GM19099 (cell line): Measurements from ENCODE around the gene AIFM3.
A peak's percentile ranks its signal among the peaks of the same experiment; 100 is the strongest.

Experiments
- POLR2A ChIP-seq: IDR thresholded peaks from 3 replicates; pipeline ENCODE4 v1.6.1; 2011; ENCODE audit warnings: low read depth; ENCODE audit not compliant: insufficient read length; ENCODE audit errors: extremely low read depth

AIFM3 gene

DNA sequence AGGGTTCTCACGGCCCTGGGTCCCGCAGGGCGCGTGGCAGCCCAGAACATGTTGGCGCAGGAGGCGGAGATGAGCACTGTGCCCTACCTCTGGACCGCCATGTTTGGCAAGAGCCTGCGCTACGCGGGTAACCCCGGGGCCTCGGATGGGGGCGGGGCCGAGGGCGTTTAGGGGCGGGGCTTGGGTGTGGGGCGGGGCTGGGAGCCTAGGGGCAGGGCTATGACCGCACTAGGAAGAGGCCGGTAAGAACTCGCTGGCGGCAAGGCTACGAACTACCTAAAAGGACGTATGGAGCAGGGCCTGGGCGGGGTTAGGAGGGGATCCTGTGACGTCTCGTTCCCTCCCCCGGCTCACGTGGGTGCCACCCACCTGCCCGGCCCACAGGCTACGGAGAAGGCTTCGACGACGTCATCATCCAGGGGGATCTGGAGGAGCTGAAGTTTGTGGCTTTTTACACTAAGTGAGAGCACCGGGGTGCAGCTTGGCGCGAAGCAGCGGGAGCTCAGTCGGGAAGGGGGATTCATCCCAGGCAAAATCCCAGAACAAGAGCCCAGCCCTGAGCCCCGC lies 12.3 kb downstream of the AIFM3 start:
- TF ChIP-seq POLR2A = no peak

DNA sequence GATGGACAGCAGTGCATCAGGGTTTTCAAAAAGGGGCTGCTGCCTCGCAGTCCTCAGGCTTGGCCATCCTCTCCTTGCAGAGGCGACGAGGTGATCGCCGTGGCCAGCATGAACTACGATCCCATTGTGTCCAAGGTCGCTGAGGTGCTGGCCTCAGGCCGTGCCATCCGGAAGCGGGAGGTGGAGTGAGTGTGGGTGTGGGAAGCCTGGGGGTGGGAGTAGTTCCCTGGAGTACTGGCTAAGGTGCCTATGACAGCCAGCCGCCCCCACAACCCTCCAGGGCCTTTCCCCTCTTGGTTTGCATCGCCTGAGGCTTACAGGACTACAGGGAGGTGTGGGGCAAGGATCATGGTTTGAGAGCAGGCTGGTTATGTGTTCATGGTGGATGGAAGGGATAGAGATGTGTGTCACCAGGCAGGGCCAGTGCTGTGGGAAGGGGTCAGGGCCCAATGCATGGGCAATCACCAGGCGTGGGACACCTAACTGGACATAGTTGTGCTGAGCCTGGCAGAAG lies 12.9 kb downstream of the AIFM3 start:
- no peak for TF ChIP-seq POLR2A

DNA sequence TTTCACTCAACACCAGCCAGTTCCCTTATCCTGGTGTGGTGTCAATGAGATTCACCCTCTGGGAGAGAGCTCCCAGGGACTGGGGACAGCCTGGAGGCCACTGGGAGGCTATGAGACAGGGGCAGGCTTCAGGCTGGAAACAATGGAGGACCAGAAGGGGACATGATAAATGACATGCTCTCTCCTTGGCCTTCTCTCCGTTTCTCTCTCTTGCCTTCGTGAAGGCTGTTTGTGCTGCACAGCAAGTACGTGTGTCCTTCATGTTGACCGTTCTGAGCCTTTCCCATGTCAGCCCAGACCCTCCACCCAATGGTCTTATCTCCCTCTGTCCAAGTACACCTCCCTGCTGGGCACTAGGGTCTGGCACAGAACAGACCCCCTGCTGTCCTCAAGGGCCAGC lies 13.5 kb downstream of the AIFM3 start:
- TF ChIP-seq POLR2A = no peak

DNA sequence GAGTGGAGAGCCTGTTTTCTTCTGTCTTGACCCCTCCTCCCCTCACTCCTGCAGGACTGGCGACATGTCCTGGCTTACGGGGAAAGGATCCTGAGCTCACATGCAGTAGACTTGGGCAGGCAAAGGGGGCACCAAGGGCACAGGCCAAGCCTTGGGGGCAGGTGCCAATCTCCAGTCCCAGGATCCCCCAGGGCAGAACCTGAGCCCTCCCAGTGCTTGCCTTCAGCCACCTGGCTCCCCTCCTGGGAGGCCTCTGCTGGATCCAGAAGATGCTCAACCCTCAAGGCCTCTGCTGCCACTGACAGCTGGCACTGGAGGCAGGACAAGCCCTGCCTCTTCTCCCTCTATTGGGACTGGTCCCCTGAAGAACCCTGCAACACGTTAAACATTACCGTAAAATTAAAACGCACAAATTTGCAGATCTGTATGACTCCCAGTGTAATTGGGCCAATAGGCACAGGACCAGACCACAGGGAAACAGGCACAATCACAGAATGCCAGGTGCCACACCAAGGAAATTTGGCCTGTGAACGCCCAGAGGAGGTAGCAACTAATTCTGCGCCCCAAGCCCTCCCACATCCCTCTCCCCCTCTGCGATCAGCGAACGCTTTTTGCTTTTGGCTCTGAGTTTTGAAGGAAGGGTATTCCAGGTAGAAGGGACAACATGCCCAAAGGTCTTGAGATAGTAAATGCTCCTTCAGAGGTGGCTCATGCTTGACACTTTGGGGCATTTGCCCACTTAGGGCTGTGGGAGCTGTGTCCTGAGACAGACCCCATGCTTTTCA lies 14.1 kb downstream of the AIFM3 start:
- TF ChIP-seq POLR2A = no peak

DNA sequence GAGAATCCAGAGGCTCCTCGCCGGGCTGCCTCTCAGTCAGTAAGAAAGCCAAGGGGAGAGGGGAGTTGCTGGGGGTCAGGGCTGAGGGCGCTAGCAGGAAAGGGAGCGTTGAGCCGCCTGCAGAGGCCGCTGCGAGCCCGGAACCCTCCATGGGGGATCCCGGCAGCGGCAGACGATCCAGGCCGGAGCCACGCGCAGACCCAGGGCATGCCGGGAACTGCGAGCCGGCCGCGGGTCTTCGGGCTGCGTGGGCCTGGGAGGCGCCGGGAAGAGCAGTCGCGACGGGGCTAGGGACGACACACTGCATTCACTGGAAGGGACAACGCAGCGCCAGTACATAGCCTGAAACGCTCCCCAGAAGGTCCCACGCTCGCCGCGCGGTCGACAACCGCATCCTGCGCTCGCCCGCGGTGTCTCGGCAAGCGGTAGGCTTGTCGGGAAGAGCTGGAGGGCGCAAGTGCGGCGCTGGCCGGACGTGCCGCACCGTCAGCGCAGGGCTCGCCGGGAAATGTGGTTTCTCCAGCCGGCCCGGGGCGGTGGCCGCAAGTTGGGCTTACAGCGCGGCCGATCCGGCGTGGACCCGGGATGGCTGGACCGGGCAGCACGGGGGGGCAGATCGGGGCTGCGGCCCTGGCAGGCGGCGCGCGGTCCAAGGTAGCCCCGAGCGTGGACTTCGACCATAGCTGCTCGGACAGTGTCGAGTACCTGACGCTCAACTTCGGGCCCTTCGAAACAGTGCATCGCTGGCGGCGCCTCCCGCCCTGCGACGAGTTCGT lies 14.9 kb downstream of the AIFM3 start, which contains the start of gene LZTR1:
Gene LZTR1, plus strand, starts transcription at position 511 of the 776 bp plus-strand sequence. Its CDS starts 75 bp downstream, at position 586.
- TF ChIP-seq POLR2A = peak; percentile 99

DNA sequence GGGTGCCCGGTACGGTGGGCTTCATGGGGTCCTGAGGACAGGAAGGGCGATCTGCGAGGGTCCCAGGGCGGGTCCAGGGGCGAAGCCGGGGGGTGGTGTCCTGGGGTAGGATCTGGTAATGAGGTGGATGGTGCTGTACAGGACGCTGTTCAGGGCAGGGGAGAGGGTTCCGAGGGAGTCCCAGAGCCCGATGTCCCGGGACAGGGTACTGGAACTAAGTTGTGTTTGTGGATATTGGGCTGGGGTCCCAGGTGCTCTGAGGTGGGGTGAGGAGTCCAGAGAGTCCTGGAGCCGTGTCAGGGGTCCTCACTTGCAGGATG lies 15.5 kb downstream of the AIFM3 start:
- TF ChIP-seq POLR2A = no peak

DNA sequence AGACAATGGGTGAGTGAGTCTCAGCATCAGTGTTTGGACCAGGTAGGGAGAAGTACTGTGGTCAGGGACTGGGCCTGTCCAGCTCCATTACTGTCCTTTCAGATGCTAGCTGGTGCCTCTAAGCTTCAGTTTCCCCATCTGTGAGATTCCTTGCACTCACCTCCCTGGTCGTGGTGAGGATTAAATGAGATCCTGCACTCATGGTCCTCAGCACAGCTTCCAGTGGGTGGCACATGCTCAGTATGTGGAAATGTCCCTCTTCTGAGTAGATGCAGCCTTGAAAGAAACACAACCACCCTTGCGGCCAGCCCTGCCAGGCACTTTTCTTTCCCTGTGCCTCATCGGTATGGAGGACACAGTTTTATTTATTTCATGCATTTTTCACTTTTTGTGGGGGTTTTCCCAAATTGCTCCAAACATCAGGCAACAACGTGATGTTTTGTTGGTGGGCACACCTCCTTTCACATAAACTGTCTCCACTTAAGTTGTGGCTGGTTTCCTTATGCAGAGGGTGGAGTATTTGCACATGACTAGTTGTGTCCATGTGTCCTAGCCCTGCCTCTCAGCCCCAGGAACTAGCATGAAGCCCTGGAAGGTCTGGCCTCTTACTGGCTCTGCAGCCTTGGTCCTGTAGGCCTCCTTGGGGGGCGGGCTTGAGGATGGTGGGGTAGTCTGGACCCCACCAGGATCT lies 16.2 kb downstream of the AIFM3 start:
- no peak for TF ChIP-seq POLR2A

DNA sequence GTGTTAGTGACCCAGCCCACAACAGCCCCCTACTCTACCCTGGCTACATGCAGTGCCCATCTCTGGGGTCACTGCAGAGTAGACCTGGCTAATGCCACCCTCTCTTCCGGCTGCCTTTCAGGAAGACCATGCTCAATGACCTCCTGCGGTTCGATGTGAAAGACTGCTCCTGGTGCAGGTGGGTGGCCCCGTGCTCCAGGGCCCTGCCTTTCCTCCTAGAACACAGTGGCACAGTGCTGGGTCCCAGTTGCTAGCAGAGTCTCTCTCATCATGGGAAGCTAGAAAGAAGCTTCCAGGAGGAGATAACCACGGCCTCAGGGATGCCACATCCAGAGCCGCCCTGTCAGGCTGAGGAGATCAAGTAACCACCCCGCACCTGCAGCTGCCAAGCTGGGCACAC lies 18.7 kb downstream of the AIFM3 start:
- TF ChIP-seq POLR2A = no peak

DNA sequence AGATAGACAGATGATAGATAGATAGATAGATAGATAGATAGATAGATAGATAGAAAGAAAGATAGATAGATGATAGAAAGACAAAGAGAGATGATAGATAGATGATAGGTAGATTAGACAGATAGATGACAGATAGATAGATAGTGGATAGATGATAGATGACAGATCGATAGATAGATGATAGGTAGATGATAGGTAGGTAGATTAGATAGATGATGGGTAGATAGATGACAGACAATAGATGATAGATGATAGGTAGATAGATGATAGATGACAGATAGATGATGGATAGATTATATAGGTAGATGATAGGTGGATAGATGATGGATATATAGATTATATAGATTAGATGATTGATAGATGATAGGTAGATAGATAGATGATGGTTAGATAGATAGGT lies 19.3 kb downstream of the AIFM3 start:
- no peak for TF ChIP-seq POLR2A

DNA sequence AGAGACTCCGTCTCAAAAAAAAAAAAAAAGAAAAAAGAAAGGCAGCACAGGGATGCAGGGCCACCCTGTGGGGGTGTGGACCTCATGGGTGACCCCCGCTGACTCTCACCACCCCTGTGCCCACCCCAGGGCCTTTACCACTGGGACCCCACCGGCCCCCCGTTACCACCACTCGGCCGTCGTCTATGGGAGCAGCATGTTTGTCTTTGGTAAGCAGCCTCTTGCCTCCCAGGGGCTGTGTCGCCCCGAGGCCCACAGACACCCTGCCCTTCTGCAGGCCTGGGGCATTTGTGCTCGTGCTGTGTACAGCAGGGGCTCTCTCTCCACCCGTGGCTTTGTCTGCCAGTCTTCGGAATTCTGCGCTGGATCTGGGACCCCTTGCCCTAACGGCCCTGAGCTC lies 20.3 kb downstream of the AIFM3 start:
- TF ChIP-seq POLR2A = no peak

DNA sequence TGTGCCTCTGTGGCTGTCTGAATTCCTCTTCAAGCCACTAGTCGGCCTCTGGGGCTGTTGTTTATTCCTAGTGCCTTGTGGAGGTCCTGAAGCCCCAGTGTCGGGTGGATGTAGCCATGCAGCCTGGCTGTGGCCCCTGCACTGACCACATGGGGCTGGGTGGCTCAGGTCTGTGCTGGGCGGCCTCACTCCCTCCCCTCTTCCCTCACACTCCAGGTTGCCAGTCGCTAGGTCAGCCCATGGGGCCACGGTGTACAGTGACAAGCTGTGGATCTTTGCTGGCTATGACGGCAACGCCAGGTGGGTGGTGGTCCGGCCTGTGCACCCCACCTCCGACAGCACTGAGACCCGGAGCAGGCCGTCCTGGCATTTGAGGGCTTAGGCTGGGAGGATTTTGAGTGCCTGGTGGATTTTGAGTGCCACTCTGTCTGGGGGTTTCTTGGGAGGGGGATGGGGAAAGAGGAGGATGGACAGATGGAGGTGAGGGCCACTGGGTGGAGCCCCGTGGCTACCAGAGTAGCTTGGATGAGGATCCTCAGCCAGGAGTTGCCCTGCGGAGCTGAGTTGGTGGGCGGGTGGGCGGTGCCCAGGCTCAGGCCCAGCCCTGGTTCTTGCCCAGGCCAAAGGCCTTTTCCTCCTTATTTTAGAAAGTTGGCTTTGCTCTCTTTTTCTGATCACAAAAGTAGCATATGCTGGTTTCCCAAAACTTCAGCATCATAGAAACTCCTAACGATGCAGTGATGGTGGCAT lies 21.7 kb downstream of the AIFM3 start:
- TF ChIP-seq POLR2A = no peak

DNA sequence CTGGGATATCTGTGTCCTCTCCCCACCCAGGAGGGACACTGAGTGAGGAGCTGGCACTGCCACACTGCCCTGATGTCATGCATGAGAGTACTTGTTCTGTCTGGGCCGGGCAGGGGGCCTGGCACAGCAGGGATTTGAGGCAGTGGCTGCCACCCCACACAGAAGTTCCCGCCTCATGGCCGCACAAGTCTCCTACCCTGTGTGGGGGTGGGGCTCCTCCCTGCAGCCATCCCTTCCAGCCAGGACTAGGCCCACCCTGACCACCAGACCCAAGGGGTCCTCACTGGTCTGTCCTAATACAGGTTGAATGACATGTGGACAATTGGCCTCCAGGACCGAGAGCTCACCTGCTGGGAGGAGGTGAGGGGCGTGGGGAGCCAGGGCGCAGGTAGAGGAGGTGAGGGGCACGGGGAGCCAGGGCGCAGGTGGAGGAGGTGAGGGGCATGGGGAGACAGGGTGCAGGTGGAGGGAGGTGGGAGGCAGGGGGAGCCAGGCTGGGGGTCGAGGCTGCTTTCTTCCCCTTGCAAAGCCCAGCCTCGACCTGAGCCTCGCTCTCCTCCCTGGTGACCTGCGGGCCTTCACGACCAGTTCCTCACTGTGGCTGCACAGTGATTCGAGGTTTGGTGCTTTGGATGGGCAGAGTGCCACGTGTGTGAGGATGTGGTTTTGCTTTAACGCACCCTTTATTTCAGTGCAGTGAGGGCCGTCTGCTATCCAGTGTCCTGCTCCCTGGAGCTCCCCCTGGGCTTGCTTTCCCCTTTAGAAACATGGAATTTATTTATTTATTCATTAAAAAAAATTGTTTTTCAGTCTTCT lies 22.5 kb downstream of the AIFM3 start:
- no peak for TF ChIP-seq POLR2A
